Glomerular visceral epithelial cell (primary cell): Measurements from ENCODE around the gene BRSK1.

Source experiments
- DNase-seq: peaks from one replicate; pipeline ENCODE4 v3.0.0-alpha.2; 2016; ENCODE audit errors: extremely low spot score

Gene BRSK1

GRCh38 chr19:55253842-55254624 lies 29.8 kb upstream of the BRSK1 start:
- no peak for DNase-seq

- no peak for DNase-seq
These were observed 29.2 kb upstream of the BRSK1 start for GRCh38 chr19:55254625-55254977.

- DNase-seq, result peak; percentile 60
These were observed 28.0 kb upstream of the BRSK1 start for GRCh38 chr19:55255618-55256423.

- DNase-seq, result no peak
These were observed 27.0 kb upstream of the BRSK1 start for GRCh38 chr19:55256562-55257460.

- DNase-seq, result peak; percentile 16
These were observed 26.1 kb upstream of the BRSK1 start for GRCh38 chr19:55257461-55258420.

GRCh38 chr19:55258476-55258827 lies 25.3 kb upstream of the BRSK1 start:
- no peak for DNase-seq

- peak; percentile 100 for DNase-seq
These were observed 24.8 kb upstream of the BRSK1 start, which contains the start of gene PPP6R1 for GRCh38 chr19:55258828-55259539. Gene PPP6R1, minus strand, starts transcription at chr19:55259017. Its CDS starts 11,914 bp downstream, at chr19:55247103.

GRCh38 chr19:55259540-55260210 lies 24.1 kb upstream of the BRSK1 start:
- no peak for DNase-seq

GRCh38 chr19:55261671-55262126 lies 22.1 kb upstream of the BRSK1 start:
- DNase-seq, result no peak

- DNase-seq, result no peak
These were observed 21.4 kb upstream of the BRSK1 start for GRCh38 chr19:55262359-55262758.

- no peak for DNase-seq
These were observed 19.3 kb upstream of the BRSK1 start for GRCh38 chr19:55264531-55264930.

GRCh38 chr19:55265173-55265572 lies 18.6 kb upstream of the BRSK1 start:
- DNase-seq, result no peak

GRCh38 chr19:55265723-55266386 lies 17.9 kb upstream of the BRSK1 start:
- no peak for DNase-seq

GRCh38 chr19:55266404-55266803 lies 17.4 kb upstream of the BRSK1 start:
- no peak for DNase-seq

- DNase-seq, result no peak
These were observed 17.0 kb upstream of the BRSK1 start for GRCh38 chr19:55266840-55267239.

- DNase-seq, result no peak
These were observed 14.5 kb upstream of the BRSK1 start for GRCh38 chr19:55269299-55269698.

- DNase-seq, result no peak
These were observed 13.4 kb upstream of the BRSK1 start for GRCh38 chr19:55270172-55270942.

- no peak for DNase-seq
These were observed 11.7 kb upstream of the BRSK1 start for GRCh38 chr19:55272142-55272541.
